Measurements from ENCODE around the gene PILRA. TPM values are rescaled to one million over a fixed set of nuclear protein-coding genes. Genes with fewer than 3 reads are reported as not detected.

The PILRA gene
- total and polyA plus RNA-seq, 2 experiments from 2014 or later: 0.38 to 5.3 TPM

DNA sequence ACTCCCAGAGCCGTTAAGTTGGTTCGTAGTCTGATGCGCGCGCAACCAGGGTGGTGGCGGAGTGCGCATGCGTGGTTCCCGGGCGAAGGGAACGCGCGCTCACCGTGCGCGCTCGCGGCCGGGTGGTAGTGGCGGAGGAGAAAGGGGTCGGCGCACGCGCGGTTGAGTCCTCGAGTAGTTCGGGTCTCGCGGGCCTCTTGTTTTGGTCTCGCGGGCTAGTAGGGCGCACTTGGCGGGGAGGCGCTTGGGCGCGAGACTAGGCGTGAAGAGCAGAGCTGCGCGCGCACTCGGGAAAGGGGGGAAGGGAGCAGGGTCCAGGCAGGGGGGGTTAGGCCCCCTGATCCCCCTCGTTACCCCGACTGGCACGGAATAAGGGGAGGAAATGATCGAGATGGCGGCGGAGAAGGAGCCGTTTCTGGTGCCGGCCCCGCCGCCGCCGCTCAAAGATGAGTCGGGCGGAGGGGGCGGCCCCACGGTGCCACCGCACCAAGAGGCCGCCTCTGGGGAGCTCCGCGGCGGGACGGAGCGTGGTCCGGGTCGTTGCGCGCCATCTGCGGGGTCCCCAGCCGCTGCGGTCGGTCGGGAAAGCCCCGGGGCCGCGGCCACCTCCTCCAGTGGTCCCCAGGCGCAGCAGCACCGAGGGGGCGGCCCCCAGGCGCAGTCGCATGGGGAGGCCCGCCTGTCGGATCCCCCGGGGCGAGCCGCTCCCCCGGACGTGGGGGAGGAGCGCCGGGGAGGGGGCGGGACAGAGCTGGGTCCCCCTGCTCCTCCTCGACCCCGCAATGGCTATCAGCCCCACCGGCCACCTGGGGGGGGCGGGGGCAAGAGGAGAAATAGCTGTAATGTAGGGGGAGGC lies 56.6 kb downstream of the PILRA start, which contains the start of gene MEPCE:
MEPCE (plus strand) TSS at position 195 of the 856 bp plus-strand sequence; CDS start at position 383, 188 bp downstream.
- peaks cover 53% of the 10 kb centered on the region for H3K36me3 Mint-ChIP-seq (ENCODE audit: low read depth)
- peak within 1 kb of the TSS; percentile 99 for H3K27ac Mint-ChIP-seq
- Histone ChIP-seq H3K79me2 (replicated peaks; ENCODE audit: insufficient read depth) (peaks cover 38% of the 10 kb centered on the region), H3K27me3 (ENCODE audit: insufficient read depth) (peaks cover 9% of the 10 kb centered on the region), H3K36me3 (ENCODE audit: insufficient read depth) (peaks cover 9% of the 10 kb centered on the region; the same call in 1 of the 2 replicates), H3K9me2 (ENCODE audit: insufficient read depth) (0 out of 2 replicates have a peak, but pooled peaks cover 3% of the 10 kb centered on the region), H3K27ac (ENCODE audit: low read depth) (peak within 1 kb of the TSS; percentile 99), H3K4me1 (ENCODE audit: insufficient read depth) (peaks cover 26% of the 10 kb centered on the region; the same call in 1 of the 2 replicates), H3K4me3 (peak within 1 kb of the TSS; percentile 67), H4K20me1 (replicated peaks; ENCODE audit: insufficient read depth) (peaks cover 2% of the 10 kb centered on the region; the same call in 1 of the 2 replicates), H3K4me2 (peak within 1 kb of the TSS; percentile 79), H3F3A (replicated peaks; ENCODE audit: low read depth) (peaks cover 30% of the 10 kb centered on the region; the same call in 1 of the 2 replicates), H2AFZ (no peak within 1 kb of the TSS)
- TF ChIP-seq EZH2phosphoT487 (IDR thresholded peaks at IDR 0.05; ENCODE audit: unreplicated experiment): no peak
- TF ChIP-seq, protein P1, sequence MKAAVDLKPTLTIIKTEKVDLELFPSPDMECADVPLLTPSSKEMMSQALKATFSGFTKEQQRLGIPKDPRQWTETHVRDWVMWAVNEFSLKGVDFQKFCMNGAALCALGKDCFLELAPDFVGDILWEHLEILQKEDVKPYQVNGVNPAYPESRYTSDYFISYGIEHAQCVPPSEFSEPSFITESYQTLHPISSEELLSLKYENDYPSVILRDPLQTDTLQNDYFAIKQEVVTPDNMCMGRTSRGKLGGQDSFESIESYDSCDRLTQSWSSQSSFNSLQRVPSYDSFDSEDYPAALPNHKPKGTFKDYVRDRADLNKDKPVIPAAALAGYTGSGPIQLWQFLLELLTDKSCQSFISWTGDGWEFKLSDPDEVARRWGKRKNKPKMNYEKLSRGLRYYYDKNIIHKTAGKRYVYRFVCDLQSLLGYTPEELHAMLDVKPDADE (IDR thresholded peaks at IDR 0.05): no peak; the same call in 1 of the 2 replicates
- TF ChIP-seq, protein P2, sequence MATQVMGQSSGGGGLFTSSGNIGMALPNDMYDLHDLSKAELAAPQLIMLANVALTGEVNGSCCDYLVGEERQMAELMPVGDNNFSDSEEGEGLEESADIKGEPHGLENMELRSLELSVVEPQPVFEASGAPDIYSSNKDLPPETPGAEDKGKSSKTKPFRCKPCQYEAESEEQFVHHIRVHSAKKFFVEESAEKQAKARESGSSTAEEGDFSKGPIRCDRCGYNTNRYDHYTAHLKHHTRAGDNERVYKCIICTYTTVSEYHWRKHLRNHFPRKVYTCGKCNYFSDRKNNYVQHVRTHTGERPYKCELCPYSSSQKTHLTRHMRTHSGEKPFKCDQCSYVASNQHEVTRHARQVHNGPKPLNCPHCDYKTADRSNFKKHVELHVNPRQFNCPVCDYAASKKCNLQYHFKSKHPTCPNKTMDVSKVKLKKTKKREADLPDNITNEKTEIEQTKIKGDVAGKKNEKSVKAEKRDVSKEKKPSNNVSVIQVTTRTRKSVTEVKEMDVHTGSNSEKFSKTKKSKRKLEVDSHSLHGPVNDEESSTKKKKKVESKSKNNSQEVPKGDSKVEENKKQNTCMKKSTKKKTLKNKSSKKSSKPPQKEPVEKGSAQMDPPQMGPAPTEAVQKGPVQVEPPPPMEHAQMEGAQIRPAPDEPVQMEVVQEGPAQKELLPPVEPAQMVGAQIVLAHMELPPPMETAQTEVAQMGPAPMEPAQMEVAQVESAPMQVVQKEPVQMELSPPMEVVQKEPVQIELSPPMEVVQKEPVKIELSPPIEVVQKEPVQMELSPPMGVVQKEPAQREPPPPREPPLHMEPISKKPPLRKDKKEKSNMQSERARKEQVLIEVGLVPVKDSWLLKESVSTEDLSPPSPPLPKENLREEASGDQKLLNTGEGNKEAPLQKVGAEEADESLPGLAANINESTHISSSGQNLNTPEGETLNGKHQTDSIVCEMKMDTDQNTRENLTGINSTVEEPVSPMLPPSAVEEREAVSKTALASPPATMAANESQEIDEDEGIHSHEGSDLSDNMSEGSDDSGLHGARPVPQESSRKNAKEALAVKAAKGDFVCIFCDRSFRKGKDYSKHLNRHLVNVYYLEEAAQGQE (IDR thresholded peaks at IDR 0.05; ENCODE audit: unreplicated experiment): no peak
- TF ChIP-seq STAT1 (IDR thresholded peaks at IDR 0.05; ENCODE audit: unreplicated experiment): no peak
- TF ChIP-seq POLR2AphosphoS5 (IDR thresholded peaks at IDR 0.05; ENCODE audit: low read depth): no peak; the same call in 1 of the 2 replicates
- no peak for TF ChIP-seq ZNF331 (CRISPR knock-in tag; IDR thresholded peaks at IDR 0.05; ENCODE audit: low read depth)
- TF ChIP-seq, protein P3, sequence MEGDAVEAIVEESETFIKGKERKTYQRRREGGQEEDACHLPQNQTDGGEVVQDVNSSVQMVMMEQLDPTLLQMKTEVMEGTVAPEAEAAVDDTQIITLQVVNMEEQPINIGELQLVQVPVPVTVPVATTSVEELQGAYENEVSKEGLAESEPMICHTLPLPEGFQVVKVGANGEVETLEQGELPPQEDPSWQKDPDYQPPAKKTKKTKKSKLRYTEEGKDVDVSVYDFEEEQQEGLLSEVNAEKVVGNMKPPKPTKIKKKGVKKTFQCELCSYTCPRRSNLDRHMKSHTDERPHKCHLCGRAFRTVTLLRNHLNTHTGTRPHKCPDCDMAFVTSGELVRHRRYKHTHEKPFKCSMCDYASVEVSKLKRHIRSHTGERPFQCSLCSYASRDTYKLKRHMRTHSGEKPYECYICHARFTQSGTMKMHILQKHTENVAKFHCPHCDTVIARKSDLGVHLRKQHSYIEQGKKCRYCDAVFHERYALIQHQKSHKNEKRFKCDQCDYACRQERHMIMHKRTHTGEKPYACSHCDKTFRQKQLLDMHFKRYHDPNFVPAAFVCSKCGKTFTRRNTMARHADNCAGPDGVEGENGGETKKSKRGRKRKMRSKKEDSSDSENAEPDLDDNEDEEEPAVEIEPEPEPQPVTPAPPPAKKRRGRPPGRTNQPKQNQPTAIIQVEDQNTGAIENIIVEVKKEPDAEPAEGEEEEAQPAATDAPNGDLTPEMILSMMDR (conservative IDR thresholded peaks at IDR 0.05; ENCODE audit: low read depth in 2 of 2): no peak
- TF ChIP-seq, protein P4, sequence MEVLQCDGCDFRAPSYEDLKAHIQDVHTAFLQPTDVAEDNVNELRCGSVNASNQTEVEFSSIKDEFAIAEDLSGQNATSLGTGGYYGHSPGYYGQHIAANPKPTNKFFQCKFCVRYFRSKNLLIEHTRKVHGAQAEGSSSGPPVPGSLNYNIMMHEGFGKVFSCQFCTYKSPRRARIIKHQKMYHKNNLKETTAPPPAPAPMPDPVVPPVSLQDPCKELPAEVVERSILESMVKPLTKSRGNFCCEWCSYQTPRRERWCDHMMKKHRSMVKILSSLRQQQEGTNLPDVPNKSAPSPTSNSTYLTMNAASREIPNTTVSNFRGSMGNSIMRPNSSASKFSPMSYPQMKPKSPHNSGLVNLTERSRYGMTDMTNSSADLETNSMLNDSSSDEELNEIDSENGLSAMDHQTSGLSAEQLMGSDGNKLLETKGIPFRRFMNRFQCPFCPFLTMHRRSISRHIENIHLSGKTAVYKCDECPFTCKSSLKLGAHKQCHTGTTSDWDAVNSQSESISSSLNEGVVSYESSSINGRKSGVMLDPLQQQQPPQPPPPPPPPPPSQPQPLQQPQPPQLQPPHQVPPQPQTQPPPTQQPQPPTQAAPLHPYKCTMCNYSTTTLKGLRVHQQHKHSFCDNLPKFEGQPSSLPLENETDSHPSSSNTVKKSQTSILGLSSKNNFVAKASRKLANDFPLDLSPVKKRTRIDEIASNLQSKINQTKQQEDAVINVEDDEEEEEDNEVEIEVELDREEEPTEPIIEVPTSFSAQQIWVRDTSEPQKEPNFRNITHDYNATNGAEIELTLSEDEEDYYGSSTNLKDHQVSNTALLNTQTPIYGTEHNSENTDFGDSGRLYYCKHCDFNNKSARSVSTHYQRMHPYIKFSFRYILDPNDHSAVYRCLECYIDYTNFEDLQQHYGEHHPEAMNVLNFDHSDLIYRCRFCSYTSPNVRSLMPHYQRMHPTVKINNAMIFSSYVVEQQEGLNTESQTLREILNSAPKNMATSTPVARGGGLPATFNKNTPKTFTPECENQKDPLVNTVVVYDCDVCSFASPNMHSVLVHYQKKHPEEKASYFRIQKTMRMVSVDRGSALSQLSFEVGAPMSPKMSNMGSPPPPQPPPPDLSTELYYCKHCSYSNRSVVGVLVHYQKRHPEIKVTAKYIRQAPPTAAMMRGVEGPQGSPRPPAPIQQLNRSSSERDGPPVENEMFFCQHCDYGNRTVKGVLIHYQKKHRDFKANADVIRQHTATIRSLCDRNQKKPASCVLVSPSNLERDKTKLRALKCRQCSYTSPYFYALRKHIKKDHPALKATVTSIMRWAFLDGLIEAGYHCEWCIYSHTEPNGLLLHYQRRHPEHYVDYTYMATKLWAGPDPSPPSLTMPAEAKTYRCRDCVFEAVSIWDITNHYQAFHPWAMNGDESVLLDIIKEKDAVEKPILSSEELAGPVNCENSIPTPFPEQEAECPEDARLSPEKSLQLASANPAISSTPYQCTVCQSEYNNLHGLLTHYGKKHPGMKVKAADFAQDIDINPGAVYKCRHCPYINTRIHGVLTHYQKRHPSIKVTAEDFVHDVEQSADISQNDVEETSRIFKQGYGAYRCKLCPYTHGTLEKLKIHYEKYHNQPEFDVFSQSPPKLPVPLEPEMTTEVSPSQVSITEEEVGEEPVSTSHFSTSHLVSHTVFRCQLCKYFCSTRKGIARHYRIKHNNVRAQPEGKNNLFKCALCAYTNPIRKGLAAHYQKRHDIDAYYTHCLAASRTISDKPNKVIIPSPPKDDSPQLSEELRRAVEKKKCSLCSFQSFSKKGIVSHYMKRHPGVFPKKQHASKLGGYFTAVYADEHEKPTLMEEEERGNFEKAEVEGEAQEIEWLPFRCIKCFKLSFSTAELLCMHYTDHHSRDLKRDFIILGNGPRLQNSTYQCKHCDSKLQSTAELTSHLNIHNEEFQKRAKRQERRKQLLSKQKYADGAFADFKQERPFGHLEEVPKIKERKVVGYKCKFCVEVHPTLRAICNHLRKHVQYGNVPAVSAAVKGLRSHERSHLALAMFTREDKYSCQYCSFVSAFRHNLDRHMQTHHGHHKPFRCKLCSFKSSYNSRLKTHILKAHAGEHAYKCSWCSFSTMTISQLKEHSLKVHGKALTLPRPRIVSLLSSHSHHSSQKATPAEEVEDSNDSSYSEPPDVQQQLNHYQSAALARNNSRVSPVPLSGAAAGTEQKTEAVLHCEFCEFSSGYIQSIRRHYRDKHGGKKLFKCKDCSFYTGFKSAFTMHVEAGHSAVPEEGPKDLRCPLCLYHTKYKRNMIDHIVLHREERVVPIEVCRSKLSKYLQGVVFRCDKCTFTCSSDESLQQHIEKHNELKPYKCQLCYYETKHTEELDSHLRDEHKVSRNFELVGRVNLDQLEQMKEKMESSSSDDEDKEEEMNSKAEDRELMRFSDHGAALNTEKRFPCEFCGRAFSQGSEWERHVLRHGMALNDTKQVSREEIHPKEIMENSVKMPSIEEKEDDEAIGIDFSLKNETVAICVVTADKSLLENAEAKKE (CRISPR knock-in tag; IDR thresholded peaks at IDR 0.05): no peak
- TF ChIP-seq EZH2 (IDR thresholded peaks at IDR 0.05; ENCODE audit: low read depth, unreplicated experiment): no peak
- no peak for TF ChIP-seq JUNB (IDR thresholded peaks at IDR 0.05; ENCODE audit: unreplicated experiment)
- TF ChIP-seq ZNF114 (CRISPR knock-in tag; IDR thresholded peaks at IDR 0.05): no peak
- TF ChIP-seq NANOG (IDR thresholded peaks at IDR 0.05; ENCODE audit: borderline replicate concordance): no peak
- no peak for TF ChIP-seq CREB1 (CRISPR knock-in tag; IDR thresholded peaks at IDR 0.05; ENCODE audit: low read depth)
- H3K4me1 Mint-ChIP-seq: peaks cover 43% of the 10 kb centered on the region
- peak within 1 kb of the TSS; percentile 93 for H3K4me3 Mint-ChIP-seq
- DNase-seq (ENCODE audit: low spot score): peak; percentile 95
- peaks cover 20% of the 10 kb centered on the region for H3K9me3 Mint-ChIP-seq
- H3K27me3 Mint-ChIP-seq (ENCODE audit: insufficient read depth, low read depth, poor library complexity): peaks cover 36% of the 10 kb centered on the region
- ATAC-seq: peak; percentile 46
